HL-60/S4 (cell line): ENCODE results near the gene PHLPP2.
"Not testable (repeated sequence)": the region's sequence is repeated elsewhere in the genome, so short reads cannot be mapped to it uniquely, and the experiment has no call there.

ENCODE experiments used
- in situ Hi-C: fragments of 300-500 bp; cut with MboI; formaldehyde crosslinking; loops from 2 replicates; pipeline ENCODE4 v1.14.3; 2022; ENCODE audit warnings: low sequenced_read_pairs

PHLPP2 gene

DNA sequence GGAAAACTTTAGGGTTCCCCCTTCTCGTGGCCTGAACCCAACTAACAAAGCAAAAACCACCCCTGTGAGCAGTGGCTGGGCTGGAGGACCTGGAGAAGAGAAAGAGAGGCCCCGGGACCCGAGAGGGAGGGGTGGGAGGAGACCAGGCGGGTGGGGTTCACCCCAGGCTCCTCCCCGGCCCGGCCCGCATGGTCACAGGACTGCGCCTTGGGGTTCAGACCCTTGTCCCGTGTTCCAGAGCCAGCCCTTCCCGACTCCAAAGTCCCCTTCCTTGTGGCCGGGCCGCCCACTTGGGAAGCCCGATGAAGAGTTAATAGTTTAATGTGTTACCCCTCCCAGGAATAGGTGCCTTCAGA is 97.7 kb downstream of the PHLPP2 start:
- in situ Hi-C loops: no loop called here

DNA sequence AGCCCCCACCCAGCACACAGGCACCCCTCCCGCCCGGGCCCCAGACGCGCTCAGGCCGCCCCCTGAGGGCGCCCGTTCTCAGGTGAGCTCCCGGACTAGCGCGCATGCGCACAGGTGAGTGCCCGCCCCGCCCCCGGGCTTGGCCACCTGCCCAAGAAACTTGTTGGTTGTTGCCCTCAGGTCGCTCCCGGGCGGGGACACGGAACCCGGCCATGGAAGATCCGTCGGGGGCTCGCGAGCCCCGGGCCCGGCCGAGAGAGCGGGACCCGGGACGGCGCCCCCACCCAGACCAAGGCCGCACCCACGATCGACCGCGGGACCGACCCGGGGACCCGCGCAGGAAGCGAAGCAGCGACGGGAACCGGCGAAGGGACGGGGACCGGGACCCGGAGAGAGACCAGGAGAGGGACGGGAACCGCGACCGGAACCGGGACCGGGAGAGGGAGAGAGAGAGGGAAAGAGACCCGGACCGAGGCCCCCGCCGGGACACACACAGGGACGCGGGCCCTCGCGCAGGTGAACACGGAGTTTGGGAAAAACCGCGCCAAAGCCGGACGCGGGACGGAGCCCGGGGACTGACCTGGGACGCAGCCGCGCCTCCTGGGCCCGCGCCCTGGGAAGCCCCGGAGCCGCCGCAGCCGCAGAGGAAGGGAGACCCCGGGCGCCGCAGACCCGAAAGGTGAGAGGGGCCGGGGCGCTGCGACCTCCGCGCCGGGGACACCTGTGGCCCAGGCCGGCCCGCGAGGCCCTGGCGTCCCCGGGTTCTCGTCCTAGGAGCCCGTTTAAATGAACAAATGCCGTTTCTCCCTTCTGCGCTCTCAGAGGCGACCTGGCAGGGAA is 98.3 kb downstream of the PHLPP2 start, which contains the start of gene MARVELD3:
MARVELD3 (plus strand) TSS at position 167 of the 840 bp plus-strand sequence; CDS start at position 213, 46 bp downstream.
- in situ Hi-C loops: no loop called here

DNA sequence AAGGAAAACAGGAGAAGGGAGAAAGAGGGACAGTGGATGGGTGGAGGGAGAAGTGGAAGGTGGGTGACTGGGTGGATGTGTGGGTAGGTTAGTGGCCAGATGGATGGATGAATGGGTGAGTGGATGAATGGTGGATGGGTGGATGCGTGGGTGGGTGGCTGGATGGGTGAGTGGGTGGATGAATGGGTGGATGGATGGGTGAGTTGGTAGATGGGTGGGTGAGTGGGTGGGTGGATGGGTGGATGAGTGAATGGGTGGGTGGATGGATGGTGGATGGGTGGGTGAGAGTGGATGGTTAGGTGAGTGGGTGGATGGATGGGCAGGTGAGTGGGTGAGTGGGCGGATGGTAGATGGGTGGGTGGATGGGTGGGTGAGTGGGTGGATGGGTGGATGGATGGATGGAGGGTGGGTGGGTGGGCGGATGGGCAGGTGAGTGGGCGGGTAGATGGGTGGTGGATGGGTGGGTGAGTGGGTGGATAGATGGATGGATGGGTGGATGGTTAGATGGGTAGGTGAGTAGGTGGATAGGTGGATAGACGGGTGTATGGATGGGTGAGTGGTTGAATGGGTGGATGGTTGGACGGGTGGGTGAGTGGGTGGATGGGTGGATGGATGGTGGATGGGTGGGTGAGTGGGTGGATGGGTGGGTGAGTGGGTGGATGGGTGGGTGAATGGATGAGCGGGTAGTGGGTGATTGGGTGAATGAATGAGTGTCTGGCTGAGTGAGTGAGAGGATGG is 99.2 kb downstream of the PHLPP2 start:
- in situ Hi-C loops: no loop called here

DNA sequence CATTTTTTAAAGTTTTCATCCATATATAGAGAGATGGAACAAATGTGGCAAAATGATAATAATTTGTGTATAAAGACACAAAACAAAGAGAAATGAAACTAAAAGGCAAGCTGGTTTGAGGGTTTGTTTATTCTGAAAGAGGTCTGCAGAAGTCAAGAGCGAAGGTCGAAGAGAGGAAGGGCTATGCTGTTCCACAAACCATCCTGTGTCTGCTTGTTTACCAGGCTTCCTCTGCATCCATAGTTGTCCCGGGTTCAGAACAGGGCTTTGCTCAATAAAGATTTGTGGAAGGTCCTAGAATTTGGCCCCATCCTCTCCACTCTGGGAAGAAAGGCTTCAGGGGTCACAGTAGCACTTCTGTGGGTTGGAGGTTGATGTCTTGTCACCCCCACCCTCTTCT is 100.9 kb downstream of the PHLPP2 start:
- in situ Hi-C loops: no loop called here

DNA sequence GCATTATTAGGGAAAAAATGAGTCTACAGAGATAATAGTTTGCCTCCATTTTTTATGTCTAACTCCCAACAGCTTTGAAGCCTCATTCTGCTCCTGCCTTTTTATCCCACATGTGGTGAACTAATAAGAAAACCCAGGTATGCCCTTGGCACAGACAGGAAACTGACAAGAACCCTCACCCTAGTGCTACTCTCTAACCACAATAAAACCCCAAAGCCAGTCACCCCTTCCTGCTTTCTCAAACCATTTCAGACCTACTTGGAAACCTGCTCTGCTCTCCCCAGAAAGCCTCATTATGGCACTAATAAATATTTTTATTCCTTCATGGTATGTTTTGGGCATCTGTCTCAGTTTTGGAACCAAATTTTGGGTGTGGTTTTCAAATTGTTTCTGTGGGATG is 102.4 kb downstream of the PHLPP2 start:
- in situ Hi-C loops: no loop called here

DNA sequence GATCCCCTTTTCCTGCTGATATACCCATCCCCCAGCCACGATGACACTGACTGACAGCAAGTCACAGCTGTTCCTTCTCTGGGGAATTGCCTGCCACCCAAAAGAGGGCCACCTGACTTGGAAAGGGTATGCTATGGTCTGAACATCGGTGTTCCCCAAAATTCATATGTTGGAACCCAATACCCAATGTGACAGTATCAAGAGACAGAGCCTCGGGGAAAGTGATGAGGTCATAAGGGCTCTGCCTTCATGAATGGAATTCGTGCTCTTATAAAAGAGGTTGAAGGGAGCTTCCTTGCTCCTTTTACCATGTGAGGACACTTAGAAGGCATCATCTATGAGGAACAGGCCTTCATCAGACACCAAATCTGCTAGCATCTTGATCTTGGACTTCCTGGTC is 106.1 kb downstream of the PHLPP2 start:
- in situ Hi-C loops: no loop called here

DNA sequence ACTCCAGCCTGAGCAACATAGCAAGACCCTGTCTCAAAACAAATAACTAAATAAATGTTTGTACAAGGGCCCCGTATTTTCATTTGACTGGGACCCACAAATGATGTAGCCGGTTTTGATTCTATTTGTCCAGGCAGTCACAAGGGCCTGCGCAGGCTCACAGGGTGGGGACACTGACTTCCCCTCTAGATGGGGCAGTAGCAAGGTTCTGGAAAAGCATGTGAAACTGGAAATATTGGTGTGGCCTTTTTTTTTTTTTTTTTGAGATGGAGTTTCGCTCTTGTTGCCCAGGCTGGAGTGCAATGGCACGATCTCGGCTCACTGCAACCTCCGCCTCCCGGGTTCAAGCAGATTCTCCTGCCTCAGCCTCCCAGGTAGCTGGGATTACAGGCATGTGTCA is 109.5 kb downstream of the PHLPP2 start:
- in situ Hi-C loops: not testable (repeated sequence)

DNA sequence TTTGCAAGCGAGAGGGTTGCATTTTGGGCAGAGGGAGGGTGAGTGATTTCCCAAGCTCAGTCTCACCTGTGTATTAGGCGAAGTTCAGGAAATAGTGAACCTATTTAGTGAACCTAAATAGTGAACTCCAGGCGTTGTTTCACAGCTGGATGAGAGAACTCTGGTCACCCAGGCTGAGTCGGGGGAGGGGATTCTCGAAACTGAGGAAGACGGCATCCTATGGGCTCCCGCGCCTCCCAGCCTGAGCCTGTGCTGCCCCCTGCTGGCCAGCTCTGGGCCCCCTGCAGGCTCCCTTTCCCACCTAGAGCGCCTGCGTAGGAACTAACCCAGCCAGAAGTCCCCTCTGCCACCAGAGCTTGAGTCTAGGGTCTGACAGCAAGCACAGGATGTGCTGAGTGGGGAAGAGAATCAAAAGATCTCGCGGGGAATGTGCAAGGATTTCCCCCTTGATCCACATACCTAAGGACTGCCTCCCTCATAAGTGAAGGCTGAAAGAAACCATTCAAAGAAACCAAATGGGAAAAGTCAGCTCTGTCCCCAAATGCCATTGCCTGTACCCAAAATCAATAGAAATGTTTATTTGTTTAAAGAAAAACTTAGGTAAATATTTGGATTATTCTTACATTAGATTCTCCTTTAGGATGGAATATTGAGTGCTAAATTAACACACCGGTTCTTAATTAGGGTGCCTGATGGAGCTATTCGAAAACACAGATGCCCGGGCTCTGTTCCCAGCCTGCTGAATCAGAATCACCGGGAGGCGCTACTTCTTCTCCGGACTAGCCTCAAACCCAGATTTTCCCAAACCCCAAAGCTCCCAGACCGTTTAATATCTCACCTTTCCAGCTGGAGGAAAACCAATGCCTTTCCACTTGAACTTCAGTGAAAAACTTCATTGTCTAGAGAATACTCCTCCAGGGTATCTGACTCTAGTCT is 113.3 kb downstream of the PHLPP2 start:
- in situ Hi-C loops: no loop called here

DNA sequence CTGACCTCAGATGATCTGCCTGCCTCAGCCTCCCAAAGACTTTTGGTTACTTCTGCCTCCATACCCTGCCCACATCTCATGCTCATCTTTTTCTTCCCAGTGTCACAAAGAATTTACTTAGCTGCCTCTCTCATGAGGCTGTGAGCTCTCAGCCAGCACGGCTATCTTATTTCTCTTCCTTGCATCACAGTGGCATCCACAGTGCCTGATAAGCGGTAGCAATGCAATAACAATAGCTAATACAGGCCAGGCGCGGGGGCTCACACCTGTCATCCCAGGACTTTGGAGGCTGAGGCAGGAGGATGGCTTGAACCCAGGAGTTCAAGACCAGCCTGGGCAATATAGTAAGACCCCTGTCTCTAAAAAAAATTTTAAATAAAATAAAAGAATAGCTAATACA is 114.1 kb downstream of the PHLPP2 start:
- in situ Hi-C loops: no loop called here

DNA sequence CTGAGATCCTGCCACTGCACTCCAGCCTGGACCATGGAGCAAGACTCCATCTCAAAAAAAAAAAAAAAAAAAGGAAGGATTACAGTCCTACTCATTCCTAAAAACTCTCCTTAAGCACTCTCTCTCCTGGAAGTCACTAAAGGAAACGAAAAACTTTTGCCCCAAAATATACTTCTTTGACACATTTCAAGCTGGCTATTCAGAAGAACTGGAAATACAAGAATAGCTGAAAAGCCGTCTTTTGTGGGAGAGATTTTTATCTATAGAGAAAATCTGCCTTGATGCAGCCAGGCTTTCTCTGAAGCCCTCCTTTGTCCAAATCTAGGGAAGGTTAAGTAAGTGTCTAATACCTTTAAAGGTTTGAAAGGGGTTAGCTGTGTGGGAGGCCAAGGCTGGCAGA is 115.4 kb downstream of the PHLPP2 start:
- in situ Hi-C loops: no loop called here

DNA sequence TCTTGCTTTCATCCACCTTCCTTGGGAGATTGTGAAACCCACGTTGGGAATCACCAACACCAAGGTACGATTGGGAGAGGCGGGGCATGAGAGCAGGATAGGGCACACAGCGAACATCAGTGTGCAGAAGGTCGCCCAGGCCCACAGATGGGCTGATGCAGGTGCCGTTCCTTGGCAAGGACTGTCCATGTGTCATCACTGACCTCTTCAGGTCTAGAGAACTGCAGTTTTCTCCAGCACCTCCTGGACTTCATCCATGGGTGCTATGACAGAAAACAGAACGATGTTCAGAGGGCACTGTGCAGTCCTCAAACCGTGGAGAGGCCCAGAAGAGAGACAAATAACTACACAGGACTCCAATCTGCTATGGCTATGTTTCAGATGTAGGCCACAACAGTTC is 123.7 kb downstream of the PHLPP2 start:
- in situ Hi-C loops: no loop called here

DNA sequence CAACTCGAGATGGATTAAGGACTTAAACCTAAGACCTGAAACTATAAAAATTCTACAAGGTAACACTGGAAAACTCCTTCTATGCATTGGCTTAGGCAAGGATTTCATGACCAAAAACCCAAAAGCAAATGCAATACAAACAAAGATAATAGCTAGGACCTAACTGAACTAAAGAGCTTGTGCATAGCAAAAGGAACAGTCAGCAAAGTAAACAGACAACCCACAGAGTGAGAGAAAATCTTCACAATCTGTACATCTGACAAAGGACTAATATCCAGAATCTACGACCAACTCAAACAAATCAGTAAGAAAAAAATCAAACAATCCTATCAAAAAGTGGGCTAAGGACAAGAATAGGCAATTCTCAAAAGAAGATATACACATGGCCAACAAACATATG is 126.1 kb downstream of the PHLPP2 start:
- in situ Hi-C loops: not testable (repeated sequence)

DNA sequence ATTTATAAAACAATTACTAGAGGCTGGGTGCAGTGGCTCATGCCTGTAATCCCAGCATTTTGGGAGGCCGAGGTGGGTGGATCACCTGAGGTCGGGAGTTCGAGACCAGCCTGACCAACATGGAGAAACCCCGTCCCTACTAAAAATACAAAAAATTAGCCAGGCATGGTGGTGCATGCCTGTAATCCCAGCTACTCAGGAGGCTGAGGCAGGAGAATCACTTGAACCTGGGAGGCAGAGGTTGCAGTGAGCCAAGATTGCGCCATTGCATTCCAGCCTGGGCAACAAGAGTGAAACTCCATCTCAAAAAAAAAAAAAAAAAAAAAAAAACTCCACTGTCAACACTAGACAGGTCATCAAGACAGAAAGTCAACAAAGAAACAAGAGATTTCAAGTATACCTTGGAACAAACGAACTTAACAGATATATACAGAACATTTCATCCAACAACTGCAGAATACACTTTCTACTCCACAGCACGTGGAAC is 129.1 kb downstream of the PHLPP2 start:
- in situ Hi-C loops: not testable (repeated sequence)
